HG03196 (cell line): Measurements from ENCODE around the gene FRMD4A.

Source experiments
- ATAC-seq: cut with Tn5 transposase; IDR thresholded peaks from one replicate; pipeline ENCODE4 v1.9.1; 2021; ENCODE audit not compliant: unreplicated experiment

FRMD4A gene

GRCh38 chr10:13668126-13668525 is 662.6 kb downstream of the FRMD4A start:
- no peak for ATAC-seq

- ATAC-seq, result no peak
These were observed 665.0 kb downstream of the FRMD4A start for GRCh38 chr10:13665516-13666262.

GRCh38 chr10:13661256-13661655 is 669.5 kb downstream of the FRMD4A start:
- no peak for ATAC-seq

GRCh38 chr10:13660551-13660920 is 670.2 kb downstream of the FRMD4A start:
- ATAC-seq, result no peak

- ATAC-seq, result no peak
These were observed 670.7 kb downstream of the FRMD4A start for GRCh38 chr10:13659887-13660550.

- ATAC-seq, result no peak
These were observed 671.6 kb downstream of the FRMD4A start for GRCh38 chr10:13658871-13659685.

- ATAC-seq, result no peak
These were observed 672.5 kb downstream of the FRMD4A start for GRCh38 chr10:13658264-13658663.

- ATAC-seq, result no peak
These were observed 673.5 kb downstream of the FRMD4A start for GRCh38 chr10:13657101-13657680.

- ATAC-seq, result no peak
These were observed 674.2 kb downstream of the FRMD4A start for GRCh38 chr10:13656337-13657100.

GRCh38 chr10:13654846-13655245 is 675.9 kb downstream of the FRMD4A start:
- ATAC-seq, result no peak

GRCh38 chr10:13654118-13654830 is 676.5 kb downstream of the FRMD4A start:
- no peak for ATAC-seq

GRCh38 chr10:13652860-13653259 is 677.9 kb downstream of the FRMD4A start:
- no peak for ATAC-seq

GRCh38 chr10:13651969-13652720 is 678.6 kb downstream of the FRMD4A start:
- no peak for ATAC-seq

- ATAC-seq, result no peak
These were observed 679.8 kb downstream of the FRMD4A start for GRCh38 chr10:13650961-13651360.

- ATAC-seq, result no peak
These were observed 680.7 kb downstream of the FRMD4A start for GRCh38 chr10:13649844-13650520.

GRCh38 chr10:13648425-13648824 is 682.3 kb downstream of the FRMD4A start:
- no peak for ATAC-seq

GRCh38 chr10:13644866-13645265 is 685.9 kb downstream of the FRMD4A start:
- no peak for ATAC-seq

GRCh38 chr10:13643016-13643415 is 687.7 kb downstream of the FRMD4A start:
- ATAC-seq, result no peak

- ATAC-seq, result no peak
These were observed 688.4 kb downstream of the FRMD4A start for GRCh38 chr10:13642293-13642692.
